Osteoblast (primary cell): Measurements from ENCODE around the gene DOK7. TPM values are rescaled to one million over a fixed set of nuclear protein-coding genes. Genes with fewer than 3 reads are reported as not detected.
A peak's percentile ranks its signal among the peaks of the same experiment; 100 is the strongest.

ENCODE experiments used
- DNase-seq: peaks from one replicate; pipeline ENCODE4 v3.0.0; 2011; ENCODE audit warnings: low spot score, mixed read lengths; ENCODE audit not compliant: insufficient read length; ENCODE audit errors: missing footprints
- H2AFZ ChIP-seq: 2 replicates; pipeline ENCODE4 v1.6.0; 2011; ENCODE audit warnings: mild to moderate bottlenecking, low read length
- H3K27ac ChIP-seq: 2 replicates; pipeline ENCODE4 v1.5.1; 2011; ENCODE audit warnings: mild to moderate bottlenecking, low read depth, low read length, moderate library complexity
- H3K27me3 ChIP-seq: 2 replicates; pipeline ENCODE4 v1.6.0; 2012; ENCODE audit warnings: mild to moderate bottlenecking, control low read depth, inconsistent platforms, low read length, moderate library complexity; ENCODE audit not compliant: insufficient read depth
- H3K36me3 ChIP-seq: 2 replicates; pipeline ENCODE4 v1.5.1; 2011; ENCODE audit warnings: mild to moderate bottlenecking, low read length, control low read depth, moderate library complexity; ENCODE audit not compliant: insufficient read depth
- H3K4me1 ChIP-seq: 2 replicates; pipeline ENCODE4 v1.5.1; 2011; ENCODE audit warnings: mild to moderate bottlenecking, low read length, control low read depth, moderate library complexity; ENCODE audit not compliant: insufficient read depth
- H3K4me2 ChIP-seq: 2 replicates; pipeline ENCODE4 v1.6.0; 2011; ENCODE audit warnings: mild to moderate bottlenecking, low read length; ENCODE audit not compliant: insufficient read depth
- H3K4me3 ChIP-seq: fragments of 200-600 bp; sonication (generic); 3 replicates; pipeline ENCODE4 v1.5.1; 2012; ENCODE audit warnings: mild to moderate bottlenecking, low read length, inconsistent platforms; ENCODE audit not compliant: insufficient read depth
- H3K79me2 ChIP-seq: 2 replicates; pipeline ENCODE4 v1.6.0; 2012; ENCODE audit warnings: mild to moderate bottlenecking, low read length, control low read depth, inconsistent platforms; ENCODE audit not compliant: insufficient read depth
- H3K9me3 ChIP-seq: 2 replicates; pipeline ENCODE4 v1.5.1; 2011; ENCODE audit warnings: low read depth, low read length, control low read depth
- H4K20me1 ChIP-seq: 2 replicates; pipeline ENCODE4 v1.6.0; 2012; ENCODE audit warnings: mild to moderate bottlenecking, low read length, control low read depth; ENCODE audit not compliant: insufficient read depth
- CTCF ChIP-seq: IDR thresholded peaks from 2 replicates; pipeline ENCODE4 v1.5.1; 2011; ENCODE audit warnings: mild to moderate bottlenecking, low read depth, low read length, moderate library complexity; ENCODE audit errors: extremely low read depth
- total RNA-seq: library from RNA; depleted of rRNA; stranded (reverse); fragments of >200 nt; gene quantifications from 2 replicates; pipeline ENCODE4 v1.2.3, GENCODE V29; 2012

The DOK7 gene
- total RNA-seq, 1 donor: not detected

GRCh38 chr4:3447431-3448395 is 15.4 kb upstream of the DOK7 start:
- no peak for TF ChIP-seq CTCF
- H3K4me1 ChIP-seq: peaks cover 9% of the 10 kb centered on the region

GRCh38 chr4:3449047-3449573 is 14.0 kb upstream of the DOK7 start:
- no peaks in the 10 kb centered on the region for H3K27me3 ChIP-seq
- no peak overlapping the region for H3K4me2 ChIP-seq
- DNase-seq: peak; percentile 73
- H3K79me2 ChIP-seq: no peaks in the 10 kb centered on the region
- no peak overlapping the region for H3K27ac ChIP-seq
- no peak for TF ChIP-seq CTCF
- H3K9me3 ChIP-seq: peaks cover 1% of the 10 kb centered on the region
- H2AFZ ChIP-seq: no peak overlapping the region
- no peak overlapping the region for H3K4me3 ChIP-seq
- peaks cover 9% of the 10 kb centered on the region for H3K4me1 ChIP-seq
- H3K36me3 ChIP-seq: no peaks in the 10 kb centered on the region
- no peaks in the 10 kb centered on the region for H4K20me1 ChIP-seq

More at GRCh38 chr4:3447431-3448395, 15.4 kb upstream of the DOK7 start:
- no peak overlapping the region for H2AFZ ChIP-seq
- no peak overlapping the region for H3K4me3 ChIP-seq
- H3K36me3 ChIP-seq: no peaks in the 10 kb centered on the region
- no peak overlapping the region for H3K4me2 ChIP-seq
- no peaks in the 10 kb centered on the region for H3K79me2 ChIP-seq
- no peaks in the 10 kb centered on the region for H3K27me3 ChIP-seq
- H4K20me1 ChIP-seq: no peaks in the 10 kb centered on the region
- H3K27ac ChIP-seq: no peak overlapping the region
- DNase-seq: peak; percentile 75
- no peaks in the 10 kb centered on the region for H3K9me3 ChIP-seq

GRCh38 chr4:3449574-3450534 is 13.3 kb upstream of the DOK7 start:
- H4K20me1 ChIP-seq: no peaks in the 10 kb centered on the region
- H2AFZ ChIP-seq: no peak overlapping the region
- H3K4me2 ChIP-seq: no peak overlapping the region
- DNase-seq: peak; percentile 69
- peaks cover 9% of the 10 kb centered on the region for H3K4me1 ChIP-seq
- no peak overlapping the region for H3K4me3 ChIP-seq
- H3K36me3 ChIP-seq: no peaks in the 10 kb centered on the region
- H3K27ac ChIP-seq: no peak overlapping the region
- H3K27me3 ChIP-seq: no peaks in the 10 kb centered on the region
- H3K79me2 ChIP-seq: no peaks in the 10 kb centered on the region
- peaks cover 2% of the 10 kb centered on the region for H3K9me3 ChIP-seq
- TF ChIP-seq CTCF: no peak
